ENCODE data around the gene ATN1.

Gene ATN1

GRCh38 chr12:6928703-6929407 is 1.1 kb downstream of the ATN1 start:
- DNase-seq: no peak

GRCh38 chr12:6929466-6930452 is 2.0 kb downstream of the ATN1 start:
- no peak for DNase-seq

GRCh38 chr12:6932766-6933165 is 5.0 kb downstream of the ATN1 start:
- DNase-seq: peak; percentile 32

- no peak for DNase-seq
Measured at GRCh38 chr12:6934110-6934509, 6.4 kb downstream of the ATN1 start.

- no peak for DNase-seq
Measured at GRCh38 chr12:6935371-6936193, 7.8 kb downstream of the ATN1 start.

GRCh38 chr12:6936194-6936635 is 8.5 kb downstream of the ATN1 start:
- DNase-seq: no peak

- DNase-seq: peak; percentile 60
Measured at GRCh38 chr12:6936636-6937480, 9.1 kb downstream of the ATN1 start.

GRCh38 chr12:6937481-6938352 is 10.0 kb downstream of the ATN1 start:
- peak; percentile 96 for DNase-seq

GRCh38 chr12:6938353-6939190 is 10.8 kb downstream of the ATN1 start:
- no peak for DNase-seq

- no peak for DNase-seq
Measured at GRCh38 chr12:6939191-6939540, 11.4 kb downstream of the ATN1 start.

GRCh38 chr12:6941267-6941666 is 13.5 kb downstream of the ATN1 start:
- DNase-seq: no peak

- DNase-seq: no peak
Measured at GRCh38 chr12:6941782-6942181, 14.0 kb downstream of the ATN1 start.

- DNase-seq: peak; percentile 18
Measured at GRCh38 chr12:6942331-6942665, 14.5 kb downstream of the ATN1 start.

GRCh38 chr12:6943389-6943721 is 15.6 kb downstream of the ATN1 start:
- peak; percentile 94 for DNase-seq

GRCh38 chr12:6943722-6944380 is 16.1 kb downstream of the ATN1 start, which contains the start of the genes C12orf57 and RNU7-1:
Gene C12orf57, plus strand, starts transcription at chr12:6944022. Its CDS starts 100 bp downstream, at chr12:6944122.
Gene RNU7-1, plus strand, starts transcription at chr12:6943816.
- peak; percentile 92 for DNase-seq

GRCh38 chr12:6944381-6945186 is 16.8 kb downstream of the ATN1 start:
- peak; percentile 91 for DNase-seq

GRCh38 chr12:6945613-6946012 is 17.9 kb downstream of the ATN1 start:
- no peak for DNase-seq

- peak; percentile 79 for DNase-seq
Measured at GRCh38 chr12:6946033-6946919, 18.5 kb downstream of the ATN1 start.

All from CD4-positive, alpha-beta T cell treated with Interleukin-17A for 1 hour (primary cell).